Mucosa of rectum (tissue), 2 donors: ENCODE measurements around the gene CDH1.

ENCODE experiments used
- H3K27ac ChIP-seq, 2 donors: one replicate each; pipeline ENCODE4 v1.7.0; 2013; ENCODE audit warnings: inconsistent platforms in 2 of 2, low read depth in 2 of 2, low read length in 2 of 2
- H3K27me3 ChIP-seq, 2 donors: one replicate each; pipeline ENCODE4 v1.7.0; 2013; ENCODE audit warnings: low read length in 2 of 2; ENCODE audit not compliant: control insufficient read depth in 2 of 2, insufficient read depth in 2 of 2
- H3K36me3 ChIP-seq, 2 donors: one replicate each; pipeline ENCODE4 v1.7.0; 2013; ENCODE audit warnings: low read length in 2 of 2; ENCODE audit not compliant: control insufficient read depth in 2 of 2, insufficient read depth in 2 of 2
- H3K4me1 ChIP-seq, 2 donors: one replicate each; pipeline ENCODE4 v1.7.0; 2013; ENCODE audit warnings: low read length in 2 of 2, mild to moderate bottlenecking in 1 of 2; ENCODE audit not compliant: control insufficient read depth in 2 of 2, insufficient read depth in 2 of 2
- H3K4me3 ChIP-seq, 2 donors: one replicate each; pipeline ENCODE4 v1.7.0; 2013; ENCODE audit warnings: low read length in 2 of 2
- H3K9ac ChIP-seq, 2 donors: one replicate each; pipeline ENCODE4 v1.7.0; 2013; ENCODE audit warnings: low read length in 2 of 2, low read depth in 1 of 2, mild to moderate bottlenecking in 1 of 2
- H3K9me3 ChIP-seq, 2 donors: one replicate each; pipeline ENCODE4 v1.7.0; 2013; ENCODE audit warnings: low read length in 2 of 2; ENCODE audit not compliant: control insufficient read depth in 2 of 2
- donor health status: healthy.
- donor health status: Normal muscosa, but diverticular disease.

CDH1 gene

DNA sequence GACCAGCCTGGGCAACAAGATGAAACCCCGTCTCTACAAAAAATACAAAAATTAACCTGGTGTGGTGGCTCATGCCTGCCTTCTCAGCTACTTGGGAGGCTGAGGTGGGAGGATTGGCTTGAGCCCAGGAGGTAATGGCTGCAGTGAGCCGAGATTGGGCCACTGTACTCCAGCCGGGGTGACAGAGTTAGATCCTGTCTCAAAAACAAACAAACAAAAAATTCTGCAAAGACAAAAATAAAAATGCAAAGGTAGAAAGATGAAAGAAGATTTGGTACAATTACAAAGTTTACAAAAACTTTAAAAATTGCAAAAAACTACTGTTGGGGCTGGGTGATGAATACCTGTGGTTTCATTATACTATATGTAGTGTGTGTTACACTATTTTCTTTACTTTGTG, 5.5 kb upstream of the CDH1 start:
- H3K36me3 ChIP-seq, result no peaks in the 10 kb centered on the region
- no peaks in the 10 kb centered on the region for H3K9me3 ChIP-seq
- no peak overlapping the region for H3K4me3 ChIP-seq
- H3K27me3 ChIP-seq, result peaks cover 0 to 2% of the 10 kb centered on the region in 2 donors
- H3K27ac ChIP-seq, result peak overlapping the region; percentile 92 to 95
- peaks cover 7 to 17% of the 10 kb centered on the region in 2 donors for H3K4me1 ChIP-seq
- H3K9ac ChIP-seq, result no peak overlapping the region

DNA sequence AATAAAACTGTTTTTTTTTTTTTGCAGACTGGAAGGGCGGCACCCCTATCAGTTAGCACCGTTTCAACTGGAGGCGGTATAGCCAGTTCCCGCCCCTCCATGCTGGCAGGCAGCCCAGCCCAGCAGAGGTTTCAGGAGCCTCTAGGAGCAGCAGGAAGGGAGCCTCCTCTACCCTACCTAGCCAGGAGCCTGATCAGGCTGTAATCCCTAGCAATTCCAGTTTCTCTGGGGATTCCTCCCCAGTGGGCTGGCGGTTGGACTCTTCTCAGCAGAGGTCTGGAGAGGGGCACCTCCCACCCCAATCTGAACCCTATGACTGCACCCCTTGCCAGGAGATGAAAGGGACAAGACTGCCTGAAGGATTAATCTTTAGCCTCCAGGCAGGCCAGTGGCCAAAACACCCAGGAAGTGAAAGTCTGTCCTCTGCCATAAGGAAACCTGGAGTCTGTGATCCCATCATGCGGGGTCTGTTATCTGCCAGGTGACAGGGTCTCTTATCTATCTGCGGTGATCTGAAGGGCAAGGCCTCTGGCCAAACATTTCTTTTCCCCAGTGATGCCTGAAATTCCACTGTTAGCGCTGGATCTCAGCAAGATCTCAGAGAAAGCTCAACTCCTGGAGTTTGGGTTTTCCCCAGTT, 4.9 kb upstream of the CDH1 start:
- Histone ChIP-seq H3K27ac (peak overlapping the region; percentile 92 to 95), H3K27me3 (peaks cover 0 to 2% of the 10 kb centered on the region in 2 donors), H3K9me3 (no peaks in the 10 kb centered on the region), H3K4me3 (peak overlapping the region in 1 of 2 donors; percentile 37), H3K9ac (peak overlapping the region; percentile 41 to 62), H3K36me3 (no peaks in the 10 kb centered on the region), H3K4me1 (peaks cover 7 to 17% of the 10 kb centered on the region in 2 donors)

DNA sequence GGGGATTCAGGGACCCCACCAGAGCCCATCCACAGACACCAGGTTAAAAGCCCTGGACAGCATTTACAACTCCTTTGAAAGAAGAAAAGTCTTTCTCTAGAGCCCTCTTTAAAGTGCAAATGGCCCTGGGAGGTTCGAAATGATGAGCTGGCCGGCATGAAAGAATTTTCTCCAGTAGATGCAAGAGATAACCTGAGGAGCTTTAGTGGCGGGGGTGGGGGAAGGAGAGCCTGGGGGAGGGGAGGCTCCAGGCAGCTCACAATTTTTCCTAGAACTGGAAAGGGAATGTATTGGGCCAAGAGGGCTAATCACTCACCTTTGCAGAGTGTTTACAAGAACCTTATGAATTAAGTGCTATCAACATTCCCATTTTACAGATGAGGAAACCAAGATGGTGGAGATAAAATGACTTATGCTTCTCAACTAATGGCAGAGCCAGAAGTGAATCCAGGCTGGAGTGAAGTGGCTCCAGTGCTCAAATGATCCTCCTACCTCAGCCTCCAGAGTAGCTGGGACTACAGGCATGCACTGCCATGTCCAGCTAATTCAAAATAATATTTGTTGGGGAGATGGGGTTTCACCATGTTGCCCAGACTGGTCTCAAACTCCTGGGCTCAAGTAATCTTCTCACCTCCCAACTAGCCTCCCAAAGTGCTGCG, 4.2 kb upstream of the CDH1 start:
- H3K4me3 ChIP-seq, result peak overlapping the region in 1 of 2 donors; percentile 37
- no peaks in the 10 kb centered on the region for H3K36me3 ChIP-seq
- H3K9ac ChIP-seq, result peak overlapping the region in 1 of 2 donors; percentile 62
- H3K4me1 ChIP-seq, result peaks cover 7 to 17% of the 10 kb centered on the region in 2 donors
- H3K27me3 ChIP-seq, result peaks cover 0 to 2% of the 10 kb centered on the region in 2 donors
- H3K9me3 ChIP-seq, result no peaks in the 10 kb centered on the region
- H3K27ac ChIP-seq, result peak overlapping the region; percentile 92 to 95

DNA sequence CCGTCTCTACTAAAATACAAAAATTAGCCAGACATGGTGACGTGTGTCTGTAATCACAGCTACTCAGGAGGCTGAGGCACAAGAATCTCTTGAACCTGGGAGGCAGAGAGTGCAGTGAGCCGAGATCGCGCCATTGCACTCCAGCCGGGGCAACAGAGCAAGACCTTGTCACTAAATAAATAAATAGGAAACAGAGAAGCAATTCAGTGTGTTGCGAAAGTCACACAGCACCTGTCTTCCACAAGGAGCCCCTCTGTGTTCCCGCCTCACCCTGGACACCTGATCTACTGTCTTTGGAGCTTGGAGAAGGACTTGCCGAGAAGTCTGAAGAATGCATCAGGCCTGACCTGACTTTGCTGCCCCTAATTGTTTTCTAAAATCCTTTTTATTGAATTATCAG, 3.5 kb upstream of the CDH1 start:
- no peak overlapping the region for H3K4me3 ChIP-seq
- no peak overlapping the region for H3K27ac ChIP-seq
- H3K9me3 ChIP-seq, result no peaks in the 10 kb centered on the region
- H3K9ac ChIP-seq, result no peak overlapping the region
- peaks cover 2 to 4% of the 10 kb centered on the region in 2 donors for H3K27me3 ChIP-seq
- no peaks in the 10 kb centered on the region for H3K36me3 ChIP-seq
- H3K4me1 ChIP-seq, result peaks cover 11 to 17% of the 10 kb centered on the region in 2 donors

DNA sequence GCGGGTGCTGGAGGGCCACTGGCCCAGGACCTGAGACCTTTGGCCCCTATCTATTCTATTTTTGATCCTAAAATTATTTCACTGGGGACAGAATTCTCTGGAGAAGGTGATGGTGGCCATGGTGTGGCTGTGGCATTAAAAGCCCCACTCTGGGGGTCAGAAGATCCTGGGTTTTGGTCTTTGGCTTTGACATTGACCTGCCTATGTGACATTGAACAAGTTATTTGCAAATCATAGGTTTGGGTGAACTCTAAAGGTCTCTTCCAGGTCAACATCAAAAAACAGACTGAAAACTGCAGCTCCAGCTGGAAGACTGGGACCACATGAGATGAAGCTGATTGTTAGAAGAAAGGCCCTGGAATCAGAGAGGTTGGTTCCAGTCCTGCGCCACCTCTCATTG, 2.3 kb upstream of the CDH1 start:
- no peak overlapping the region for H3K9ac ChIP-seq
- H3K4me3 ChIP-seq, result no peak overlapping the region
- H3K27me3 ChIP-seq, result peaks cover 2 to 4% of the 10 kb centered on the region in 2 donors
- no peaks in the 10 kb centered on the region for H3K9me3 ChIP-seq
- H3K36me3 ChIP-seq, result no peaks in the 10 kb centered on the region
- peaks cover 11 to 17% of the 10 kb centered on the region in 2 donors for H3K4me1 ChIP-seq
- H3K27ac ChIP-seq, result no peak overlapping the region

DNA sequence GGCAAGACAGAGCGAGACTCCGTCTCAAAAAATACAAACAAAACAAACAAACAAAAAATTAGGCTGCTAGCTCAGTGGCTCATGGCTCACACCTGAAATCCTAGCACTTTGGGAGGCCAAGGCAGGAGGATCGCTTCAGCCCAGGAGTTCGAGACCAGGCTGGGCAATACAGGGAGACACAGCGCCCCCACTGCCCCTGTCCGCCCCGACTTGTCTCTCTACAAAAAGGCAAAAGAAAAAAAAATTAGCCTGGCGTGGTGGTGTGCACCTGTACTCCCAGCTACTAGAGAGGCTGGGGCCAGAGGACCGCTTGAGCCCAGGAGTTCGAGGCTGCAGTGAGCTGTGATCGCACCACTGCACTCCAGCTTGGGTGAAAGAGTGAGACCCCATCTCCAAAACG, 531 bp upstream of the CDH1 start:
- Histone ChIP-seq H3K36me3 (peaks cover 2 to 7% of the 10 kb centered on the region in 2 donors), H3K9ac (peak overlapping the region in 1 of 2 donors; percentile 92), H3K27me3 (peaks cover 2 to 4% of the 10 kb centered on the region in 2 donors), H3K4me1 (peaks cover 19 to 34% of the 10 kb centered on the region in 2 donors), H3K4me3 (peak overlapping the region; percentile 80 to 83), H3K27ac (peak overlapping the region in 1 of 2 donors; percentile 16), H3K9me3 (no peaks in the 10 kb centered on the region)

DNA sequence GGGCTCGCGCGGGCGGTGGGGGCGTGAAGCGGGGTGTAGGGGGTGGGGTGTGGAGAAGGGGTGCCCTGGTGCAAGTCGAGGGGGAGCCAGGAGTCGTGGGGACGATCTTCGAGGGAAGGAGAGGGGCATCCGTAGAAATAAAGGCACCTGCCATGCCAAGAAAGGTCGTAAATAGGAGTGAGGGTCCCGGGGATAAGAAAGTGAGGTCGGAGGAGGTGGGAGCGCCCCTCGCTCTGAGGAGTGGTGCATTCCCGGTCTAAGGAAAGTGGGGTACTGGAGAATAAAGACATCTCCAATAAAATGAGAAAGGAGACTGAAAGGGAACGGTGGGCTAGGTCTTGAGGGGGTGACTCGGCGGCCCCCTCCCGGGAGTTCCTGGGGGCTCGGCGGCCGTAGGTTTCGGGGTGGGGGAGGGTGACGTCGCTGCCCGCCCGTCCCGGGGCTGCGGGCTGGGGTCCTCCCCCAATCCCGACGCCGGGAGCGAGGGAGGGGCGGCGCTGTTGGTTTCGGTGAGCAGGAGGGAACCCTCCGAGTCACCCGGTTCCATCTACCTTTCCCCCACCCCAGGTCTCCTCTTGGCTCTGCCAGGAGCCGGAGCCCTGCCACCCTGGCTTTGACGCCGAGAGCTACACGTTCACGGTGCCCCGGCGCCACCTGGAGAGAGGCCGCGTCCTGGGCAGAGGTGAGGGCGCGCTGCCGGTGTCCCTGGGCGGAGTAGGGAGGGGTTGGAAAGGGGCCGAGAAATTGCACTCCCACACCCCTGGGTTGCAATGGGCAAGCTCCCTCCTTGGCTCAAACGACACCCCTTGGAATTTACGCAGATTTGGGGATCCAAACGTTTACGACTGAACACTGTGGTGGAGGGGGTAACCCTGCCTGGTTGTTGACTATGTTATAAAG, 888 bp downstream of the CDH1 start:
- Histone ChIP-seq H3K9me3 (no peaks in the 10 kb centered on the region), H3K9ac (peak overlapping the region; percentile 79 to 92), H3K27ac (peak overlapping the region; percentile 88 to 90), H3K4me3 (peak overlapping the region; percentile 80 to 83), H3K27me3 (peaks cover 2 to 4% of the 10 kb centered on the region in 2 donors), H3K36me3 (peaks cover 2 to 7% of the 10 kb centered on the region in 2 donors), H3K4me1 (peaks cover 19 to 33% of the 10 kb centered on the region in 2 donors)

DNA sequence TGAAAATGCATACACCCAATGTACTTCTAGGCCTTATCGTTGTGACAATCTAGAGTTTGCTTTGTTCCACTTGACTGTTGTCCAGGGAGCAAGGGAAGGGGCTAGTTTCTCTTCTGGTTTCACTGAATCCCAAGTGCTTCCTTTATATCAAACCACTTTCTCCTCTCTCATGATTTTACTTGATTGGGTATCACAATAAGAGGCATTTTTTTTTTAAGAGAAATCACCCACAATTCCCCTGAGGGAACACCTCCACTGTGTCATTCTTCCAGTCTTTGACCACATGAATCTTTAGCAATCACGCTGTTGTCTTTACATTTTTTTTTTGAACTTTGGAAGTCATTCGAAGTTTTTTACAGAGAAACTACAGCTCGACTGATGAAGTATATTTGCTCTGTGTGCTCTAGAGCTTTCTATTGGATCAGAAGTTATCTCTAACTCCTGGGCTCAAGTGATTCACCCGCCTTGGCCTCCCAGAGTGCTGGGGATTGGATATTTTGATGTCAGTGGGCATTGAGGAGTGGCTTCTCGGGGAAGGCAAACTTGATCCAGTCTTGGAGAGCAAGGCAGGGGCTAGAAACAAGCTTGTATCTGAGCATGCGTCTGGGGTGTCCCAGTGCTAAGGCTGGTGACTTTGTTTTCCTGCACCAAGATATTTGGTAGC, 3.0 kb downstream of the CDH1 start:
- Histone ChIP-seq H3K27ac (peak overlapping the region; percentile 18 to 52), H3K4me3 (no peak overlapping the region), H3K9ac (peak overlapping the region; percentile 21 to 32), H3K4me1 (peaks cover 37 to 51% of the 10 kb centered on the region in 2 donors), H3K36me3 (peaks cover 2 to 7% of the 10 kb centered on the region in 2 donors), H3K9me3 (no peaks in the 10 kb centered on the region), H3K27me3 (peaks cover 0 to 4% of the 10 kb centered on the region in 2 donors)

DNA sequence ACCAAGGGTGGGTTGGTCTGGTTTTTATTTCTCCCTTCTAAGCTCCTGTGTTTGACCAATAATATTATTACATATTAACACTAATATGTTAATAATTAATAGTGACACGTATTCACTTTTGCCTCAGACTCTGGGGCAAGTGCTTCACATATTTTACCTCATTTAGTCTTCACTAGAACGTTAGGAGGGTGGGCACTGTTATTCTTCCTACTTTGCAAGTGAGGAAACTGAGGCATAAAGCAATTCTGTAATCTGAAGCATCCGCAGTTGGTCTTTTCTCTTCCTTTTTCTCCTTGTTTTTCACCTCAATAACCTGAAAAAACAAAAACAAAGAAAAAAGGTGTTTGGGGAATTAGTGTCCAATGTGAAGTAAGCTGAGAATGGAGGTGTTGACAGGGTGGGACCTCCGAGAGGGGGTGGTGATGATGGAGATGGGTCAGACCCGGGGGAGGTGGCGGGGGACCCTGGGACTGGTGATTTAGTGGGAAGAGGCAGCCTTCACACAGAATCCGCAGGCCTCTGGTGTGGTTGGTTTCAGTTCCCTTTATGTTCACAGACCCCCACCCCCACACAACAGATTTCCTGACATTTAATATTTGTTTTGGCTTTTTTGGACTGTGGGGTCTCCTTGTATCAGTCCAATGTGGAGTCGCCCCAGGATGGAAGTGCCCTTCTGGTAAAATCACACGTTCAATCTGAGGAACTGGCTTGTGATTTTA, 3.7 kb downstream of the CDH1 start:
- H3K9ac ChIP-seq, result peak overlapping the region; percentile 21 to 32
- no peaks in the 10 kb centered on the region for H3K9me3 ChIP-seq
- H3K36me3 ChIP-seq, result peaks cover 2 to 7% of the 10 kb centered on the region in 2 donors
- H3K4me3 ChIP-seq, result peak overlapping the region in 1 of 2 donors; percentile 3
- H3K4me1 ChIP-seq, result peaks cover 43 to 57% of the 10 kb centered on the region in 2 donors
- H3K27ac ChIP-seq, result peak overlapping the region; percentile 92 to 93
- H3K27me3 ChIP-seq, result peaks cover 0 to 4% of the 10 kb centered on the region in 2 donors
